DND-41 (cell line): Measurements from ENCODE around the gene MED12.

Experiments
- ATAC-seq: fragments of 200-7000 bp; cut with Tn5 transposase; 3 replicates; pipeline ENCODE4 v1.9.1; 2021; ENCODE audit warnings: low read depth; ENCODE audit not compliant: insufficient read depth
- DNase-seq: peaks from one replicate; pipeline ENCODE4 v3.0.0-alpha.2; 2020
- H2AFZ ChIP-seq: 2 replicates; pipeline ENCODE4 v1.6.0; 2012; ENCODE audit warnings: low read depth, low read length
- H3K27ac ChIP-seq: 2 replicates; pipeline ENCODE4 v1.5.1; 2012; ENCODE audit warnings: low read length, inconsistent platforms
- H3K27me3 ChIP-seq: fragments of 200-600 bp; sonication (generic); 2 replicates; pipeline ENCODE4 v1.6.0; 2012; ENCODE audit warnings: low read length, mild to moderate bottlenecking, inconsistent platforms; ENCODE audit not compliant: insufficient read depth, poor library complexity
- H3K36me3 ChIP-seq: 2 replicates; pipeline ENCODE4 v1.5.1; 2012; ENCODE audit warnings: low read length, inconsistent platforms; ENCODE audit not compliant: insufficient read depth
- H3K4me1 ChIP-seq: 2 replicates; pipeline ENCODE4 v1.5.1; 2012; ENCODE audit warnings: mild to moderate bottlenecking, low read length; ENCODE audit not compliant: insufficient read depth
- H3K4me2 ChIP-seq: 2 replicates; pipeline ENCODE4 v1.6.0; 2012; ENCODE audit warnings: mild to moderate bottlenecking, moderate library complexity, low read length, inconsistent platforms; ENCODE audit not compliant: insufficient read depth
- H3K4me3 ChIP-seq, 2 experiments: fragments of 200-600 bp in 1 of 2; shearing (Covaris generic) in 1 of 2; 2 replicates each; pipeline ENCODE4 v1.5.1; 2012 to 2016; ENCODE audit warnings: inconsistent platforms in 2 of 2, low read length in 2 of 2, mild to moderate bottlenecking in 2 of 2, low read depth in 1 of 2, moderate library complexity in 1 of 2
- H3K79me2 ChIP-seq: 2 replicates; pipeline ENCODE4 v1.6.0; 2012; ENCODE audit warnings: low read length, inconsistent platforms; ENCODE audit not compliant: insufficient read depth
- H3K9ac ChIP-seq: 2 replicates; pipeline ENCODE4 v1.6.0; 2012; ENCODE audit warnings: low read depth, mild to moderate bottlenecking, inconsistent platforms, low read length, moderate library complexity
- H3K9me3 ChIP-seq: 2 replicates; pipeline ENCODE4 v1.5.1; 2012; ENCODE audit warnings: low read length, moderate library complexity, mild to moderate bottlenecking, inconsistent platforms; ENCODE audit not compliant: insufficient read depth, severe bottlenecking
- H4K20me1 ChIP-seq: 2 replicates; pipeline ENCODE4 v1.6.0; 2012; ENCODE audit warnings: low read length; ENCODE audit not compliant: insufficient read depth
- EZH2 ChIP-seq: IDR thresholded peaks from 3 replicates; pipeline ENCODE4 v1.6.1; 2012; ENCODE audit warnings: borderline replicate concordance, low read depth, mild to moderate bottlenecking, moderate library complexity, low read length, inconsistent platforms; ENCODE audit not compliant: severe bottlenecking
- TF ChIP-seq, protein P1 (sequence below): IDR thresholded peaks from 2 replicates; pipeline ENCODE4 v1.5.1; 2012; ENCODE audit warnings: borderline replicate concordance, low read length, moderate library complexity, mild to moderate bottlenecking; ENCODE audit not compliant: poor library complexity, severe bottlenecking; ENCODE audit errors: extremely low read depth

Gene MED12

DNA sequence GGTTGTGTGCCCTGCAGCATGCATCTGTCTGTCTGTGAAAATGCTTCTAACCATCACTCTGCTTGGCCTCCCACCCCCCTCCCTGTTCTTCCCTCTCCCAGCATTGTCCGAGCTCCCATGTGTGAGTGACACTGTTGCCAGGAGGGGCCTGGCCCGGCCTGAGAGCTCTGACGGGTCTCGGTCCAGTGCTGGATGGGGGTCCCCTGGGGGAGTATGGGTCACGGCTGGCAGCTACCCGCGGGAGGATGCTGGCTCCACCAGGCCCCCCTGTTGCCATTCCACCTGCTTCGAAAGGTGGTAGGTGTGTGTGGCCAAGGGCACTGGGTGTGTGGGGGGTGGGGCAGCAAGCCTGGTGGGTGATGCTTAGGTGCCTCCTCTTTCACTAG, 29.9 kb downstream of the MED12 start:
- Histone ChIP-seq H4K20me1 (no peaks in the 10 kb centered on the region), H3K36me3 (no peaks in the 10 kb centered on the region), H2AFZ (no peak overlapping the region), H3K79me2 (no peaks in the 10 kb centered on the region), H3K27ac (no peak overlapping the region), H3K9ac (no peak overlapping the region), H3K4me1 (no peaks in the 10 kb centered on the region), H3K4me2 (no peak overlapping the region), H3K9me3 (no peaks in the 10 kb centered on the region), H3K27me3 (no peaks in the 10 kb centered on the region), H3K4me3 (no peak overlapping the region)
- TF ChIP-seq, protein P1, sequence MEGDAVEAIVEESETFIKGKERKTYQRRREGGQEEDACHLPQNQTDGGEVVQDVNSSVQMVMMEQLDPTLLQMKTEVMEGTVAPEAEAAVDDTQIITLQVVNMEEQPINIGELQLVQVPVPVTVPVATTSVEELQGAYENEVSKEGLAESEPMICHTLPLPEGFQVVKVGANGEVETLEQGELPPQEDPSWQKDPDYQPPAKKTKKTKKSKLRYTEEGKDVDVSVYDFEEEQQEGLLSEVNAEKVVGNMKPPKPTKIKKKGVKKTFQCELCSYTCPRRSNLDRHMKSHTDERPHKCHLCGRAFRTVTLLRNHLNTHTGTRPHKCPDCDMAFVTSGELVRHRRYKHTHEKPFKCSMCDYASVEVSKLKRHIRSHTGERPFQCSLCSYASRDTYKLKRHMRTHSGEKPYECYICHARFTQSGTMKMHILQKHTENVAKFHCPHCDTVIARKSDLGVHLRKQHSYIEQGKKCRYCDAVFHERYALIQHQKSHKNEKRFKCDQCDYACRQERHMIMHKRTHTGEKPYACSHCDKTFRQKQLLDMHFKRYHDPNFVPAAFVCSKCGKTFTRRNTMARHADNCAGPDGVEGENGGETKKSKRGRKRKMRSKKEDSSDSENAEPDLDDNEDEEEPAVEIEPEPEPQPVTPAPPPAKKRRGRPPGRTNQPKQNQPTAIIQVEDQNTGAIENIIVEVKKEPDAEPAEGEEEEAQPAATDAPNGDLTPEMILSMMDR = no peak
- no peak for TF ChIP-seq EZH2
- DNase-seq = no peak
- ATAC-seq = no peak

DNA sequence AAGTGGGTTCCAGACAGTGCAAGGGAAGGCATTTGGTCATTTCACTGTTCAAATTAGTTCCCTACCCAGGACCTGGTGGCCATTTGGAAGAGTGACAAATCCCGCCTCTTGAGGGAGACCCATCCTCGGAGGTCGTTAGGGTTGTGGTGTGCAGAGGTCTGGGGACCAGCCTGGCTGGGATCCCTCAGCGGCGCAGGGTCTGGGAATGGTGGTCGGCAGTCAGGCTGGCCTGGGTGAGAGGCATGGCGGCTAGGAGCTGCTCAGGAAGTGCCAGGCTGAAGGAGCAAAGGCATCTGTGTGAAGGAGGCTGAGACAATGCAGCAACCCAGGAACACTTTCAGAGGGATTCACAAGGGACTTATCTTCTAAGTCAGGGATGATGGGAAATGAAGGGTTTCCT, 33.0 kb downstream of the MED12 start:
- no peaks in the 10 kb centered on the region for H3K27me3 ChIP-seq
- DNase-seq (no peak), ATAC-seq (no peak)
- H3K27ac ChIP-seq = no peak overlapping the region
- no peak overlapping the region for H2AFZ ChIP-seq
- H3K9ac ChIP-seq = no peak overlapping the region
- H3K4me3 ChIP-seq = no peak overlapping the region
- no peak overlapping the region for H3K4me2 ChIP-seq
- no peaks in the 10 kb centered on the region for H3K4me1 ChIP-seq
- H3K79me2 ChIP-seq = no peaks in the 10 kb centered on the region
- H3K9me3 ChIP-seq = no peaks in the 10 kb centered on the region
- H4K20me1 ChIP-seq = no peaks in the 10 kb centered on the region
- H3K36me3 ChIP-seq = no peaks in the 10 kb centered on the region
- no peak for TF ChIP-seq EZH2
- TF ChIP-seq, protein P1 = no peak

DNA sequence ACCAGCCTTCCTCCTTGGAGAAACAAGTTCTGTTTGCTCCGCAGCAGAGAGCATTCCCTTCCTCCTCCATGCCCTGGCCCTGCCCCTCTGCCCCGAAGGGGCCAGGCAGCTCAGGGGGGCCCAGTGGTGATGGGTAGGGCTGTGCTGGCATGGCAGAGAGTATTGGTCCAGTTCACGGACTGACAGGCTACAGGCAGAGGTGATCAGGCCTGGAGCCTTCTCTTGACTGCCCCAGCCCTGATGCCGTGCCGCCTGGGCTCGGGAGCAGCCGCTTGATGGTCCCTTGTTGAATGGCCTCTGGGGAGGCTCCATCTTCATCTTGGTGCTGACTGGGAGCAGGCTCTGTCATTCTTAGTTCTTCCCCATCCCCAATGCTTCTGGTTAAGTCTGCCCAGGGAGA, 35.8 kb downstream of the MED12 start:
- TF ChIP-seq, protein P1 = no peak
- no peak for TF ChIP-seq EZH2
- Histone ChIP-seq H3K27ac (no peak overlapping the region), H2AFZ (no peak overlapping the region), H3K36me3 (no peaks in the 10 kb centered on the region), H4K20me1 (no peaks in the 10 kb centered on the region), H3K4me2 (no peak overlapping the region), H3K79me2 (no peaks in the 10 kb centered on the region), H3K27me3 (no peaks in the 10 kb centered on the region), H3K4me3 (no peak overlapping the region), H3K9me3 (no peaks in the 10 kb centered on the region), H3K9ac (no peak overlapping the region), H3K4me1 (no peaks in the 10 kb centered on the region)
- ATAC-seq (no peak), DNase-seq (no peak)

DNA sequence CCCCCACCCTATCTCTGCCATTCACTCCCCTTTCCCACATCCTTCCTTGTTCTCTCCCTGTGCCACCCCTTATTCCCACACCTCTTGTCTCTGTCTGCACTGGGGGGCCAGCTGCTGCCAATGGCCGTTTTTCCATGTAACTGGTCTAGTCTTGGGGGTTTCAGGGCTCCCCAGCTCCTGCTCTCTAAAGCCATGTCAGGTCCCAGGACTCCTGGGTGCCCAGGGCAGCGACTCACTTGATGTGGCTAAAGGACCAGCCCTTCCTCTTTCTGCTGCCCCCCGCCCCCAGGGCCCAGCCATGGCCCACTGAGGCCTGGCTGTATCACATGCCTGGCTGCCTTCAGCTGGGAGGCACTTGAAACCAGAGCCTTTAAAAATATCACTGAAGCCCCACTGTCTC, 36.2 kb downstream of the MED12 start:
- Histone ChIP-seq H3K4me1 (no peaks in the 10 kb centered on the region), H2AFZ (no peak overlapping the region), H3K4me2 (no peak overlapping the region), H3K27ac (no peak overlapping the region), H3K79me2 (no peaks in the 10 kb centered on the region), H3K36me3 (no peaks in the 10 kb centered on the region), H3K4me3 (no peak overlapping the region), H4K20me1 (no peaks in the 10 kb centered on the region), H3K9me3 (no peaks in the 10 kb centered on the region), H3K9ac (no peak overlapping the region), H3K27me3 (no peaks in the 10 kb centered on the region)
- no peak for DNase-seq
- no peak for TF ChIP-seq EZH2
- TF ChIP-seq, protein P1 = no peak
- no peak for ATAC-seq
